Mesothelial cell of epicardium (in vitro differentiated cells): Measurements from ENCODE around the gene ANKRD13D. TPM values are rescaled to one million over a fixed set of nuclear protein-coding genes. Genes with fewer than 3 reads are reported as not detected.

Experiments
- DNase-seq, 2 experiments: peaks; one replicate each; pipeline ENCODE4 v3.0.0; 2021; ENCODE audit warnings: low spot score in 2 of 2; ENCODE audit not compliant: unreplicated experiment in 2 of 2
- H3K27ac Mint-ChIP-seq: 2 replicates; pipeline ENCODE4 v1.8.0; 2021; ENCODE audit warnings: mixed read lengths
- H3K27me3 Mint-ChIP-seq: 2 replicates; pipeline ENCODE4 v1.8.0; 2021; ENCODE audit warnings: low read depth, mixed read lengths
- H3K36me3 Mint-ChIP-seq: 2 replicates; pipeline ENCODE4 v1.8.0; 2021; ENCODE audit warnings: mixed read lengths
- H3K4me1 Mint-ChIP-seq: 2 replicates; pipeline ENCODE4 v1.8.0; 2021; ENCODE audit warnings: mixed read lengths
- H3K4me3 Mint-ChIP-seq: 2 replicates; pipeline ENCODE4 v1.8.0; 2021; ENCODE audit warnings: mild to moderate bottlenecking, moderate library complexity, mixed read lengths
- H3K9me3 Mint-ChIP-seq: 2 replicates; pipeline ENCODE4 v1.8.0; 2021; ENCODE audit warnings: mixed read lengths
- CTCF ChIP-seq: fragments of 200-600 bp; sonication (generic); IDR thresholded peaks from one replicate; pipeline ENCODE4 v1.5.0; 2021; ENCODE audit warnings: antibody characterized with exemption; ENCODE audit not compliant: unreplicated experiment
- total RNA-seq: library from RNA; stranded (reverse); gene quantifications from 3 replicates; pipeline ENCODE4 v1.2.1, GENCODE V29; 2021

ANKRD13D gene
- total RNA-seq, 1 donor from 2014 or later, result 76.5 TPM

- Mint-ChIP-seq H3K27me3 (no peaks in the 10 kb centered on the region), H3K36me3 (no peaks in the 10 kb centered on the region)
- TF ChIP-seq CTCF, result peak; percentile 94
Observed at GRCh38 chr11:67351275-67352005, 62.3 kb downstream of the ANKRD13D start.

More at GRCh38 chr11:67351275-67352005, 62.3 kb downstream of the ANKRD13D start:
- Mint-ChIP-seq H3K4me1 (peaks cover 30% of the 10 kb centered on the region), H3K27ac (no peak overlapping the region), H3K4me3 (peak overlapping the region; percentile 59), H3K9me3 (no peaks in the 10 kb centered on the region)
- peak in 1 of 2 experiments; percentile 69 for DNase-seq

Other genes with a start within 250 kb of the ANKRD13D start
- gene RHOD, start 232.5 kb upstream of the ANKRD13D start, total RNA-seq, result 19.1 to 20.7 TPM (median 19.5 TPM) in 3 replicates
- gene KDM2A, start 170.0 kb upstream of the ANKRD13D start, total RNA-seq, result 135 to 142 TPM (median 138 TPM) in 3 replicates
- gene GRK2, start 22.8 kb upstream of the ANKRD13D start, total RNA-seq, result 46.4 to 48.4 TPM (median 46.5 TPM) in 3 replicates
- 50.4 to 59.0 TPM (median 55.4 TPM) in 3 replicates for gene SSH3, start 14.2 kb downstream of the ANKRD13D start, total RNA-seq
- 32.0 to 37.9 TPM (median 32.2 TPM) in 3 replicates for gene POLD4, start 64.2 kb downstream of the ANKRD13D start, total RNA-seq
- gene CLCF1, start 84.3 kb downstream of the ANKRD13D start, total RNA-seq, result 5.9 to 6.3 TPM (median 6.1 TPM) in 3 replicates
- gene RAD9A, start 102.7 kb downstream of the ANKRD13D start, total RNA-seq, result 44.7 to 48.8 TPM (median 48.7 TPM) in 3 replicates
- 103 to 107 TPM (median 103 TPM) in 3 replicates for gene PPP1CA, start 112.6 kb downstream of the ANKRD13D start, total RNA-seq
- 0.41 to 0.82 TPM (median 0.74 TPM) in 3 replicates for gene TBC1D10C, start 114.8 kb downstream of the ANKRD13D start, total RNA-seq
- 19.5 to 24.6 TPM (median 21.1 TPM) in 3 replicates for gene CARNS1, start 126.4 kb downstream of the ANKRD13D start, total RNA-seq
- gene RPS6KB2, start 139.2 kb downstream of the ANKRD13D start, total RNA-seq, result 59.7 to 63.1 TPM (median 62.2 TPM) in 3 replicates
- 1.4 to 1.8 TPM (median 1.6 TPM) in 3 replicates for gene PTPRCAP, start 148.4 kb downstream of the ANKRD13D start, total RNA-seq
- 70.2 to 75.7 TPM (median 71.7 TPM) in 3 replicates for gene CORO1B, start 154.2 kb downstream of the ANKRD13D start, total RNA-seq
- gene GPR152, start 163.4 kb downstream of the ANKRD13D start, total RNA-seq, result 0.16 TPM in 1 of 3 replicates, not detected in the others
- gene CABP4, start 166.1 kb downstream of the ANKRD13D start, total RNA-seq, result 0.29 to 0.43 TPM (median 0.33 TPM) in 3 replicates
- 64.3 to 69.3 TPM (median 67.8 TPM) in 3 replicates for gene TMEM134, start 179.9 kb downstream of the ANKRD13D start, total RNA-seq
- 43.6 to 45.2 TPM (median 44.6 TPM) in 3 replicates for gene AIP, start 193.7 kb downstream of the ANKRD13D start, total RNA-seq
- 54.9 to 56.0 TPM (median 55.8 TPM) in 3 replicates for gene PITPNM1, start 216.1 kb downstream of the ANKRD13D start, total RNA-seq
- 16.6 to 17.6 TPM (median 17.4 TPM) in 3 replicates for gene CDK2AP2, start 218.9 kb downstream of the ANKRD13D start, total RNA-seq
- not detected in 3 replicates for gene CABP2, start 234.1 kb downstream of the ANKRD13D start, total RNA-seq